Activated CD4-positive, alpha-beta T cell treated with anti-CD3 and anti-CD28 coated beads for 4 hours (primary cell): ENCODE measurements around the gene HEATR5B.
"Not testable (repeated sequence)": the region's sequence is repeated elsewhere in the genome, so short reads cannot be mapped to it uniquely, and the experiment has no call there.

Experiments used
- DNase-seq, 2 donors: peaks; one replicate each; pipeline ENCODE4 v3.0.0-alpha.2; 2020

HEATR5B gene

DNA sequence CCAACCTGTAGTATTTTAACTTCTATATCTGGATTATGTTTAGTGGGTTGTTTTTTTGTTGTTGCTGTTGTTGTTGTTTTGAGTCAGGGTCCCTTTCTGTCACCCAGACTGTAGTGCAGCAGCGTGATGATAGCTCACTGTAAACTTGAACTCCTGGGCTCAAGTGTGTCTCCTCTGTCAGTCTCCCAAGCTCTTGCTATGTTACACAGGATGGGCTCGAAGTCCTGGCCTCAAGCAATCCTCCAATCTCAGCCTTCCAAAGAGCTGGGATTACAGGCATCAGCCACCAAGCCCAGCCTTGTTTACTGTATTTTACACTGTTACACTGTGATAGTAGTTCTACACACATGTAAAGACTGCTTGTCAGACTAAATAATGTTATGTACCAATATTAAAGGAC, 108.1 kb downstream of the HEATR5B start:
- DNase-seq: no peak

DNA sequence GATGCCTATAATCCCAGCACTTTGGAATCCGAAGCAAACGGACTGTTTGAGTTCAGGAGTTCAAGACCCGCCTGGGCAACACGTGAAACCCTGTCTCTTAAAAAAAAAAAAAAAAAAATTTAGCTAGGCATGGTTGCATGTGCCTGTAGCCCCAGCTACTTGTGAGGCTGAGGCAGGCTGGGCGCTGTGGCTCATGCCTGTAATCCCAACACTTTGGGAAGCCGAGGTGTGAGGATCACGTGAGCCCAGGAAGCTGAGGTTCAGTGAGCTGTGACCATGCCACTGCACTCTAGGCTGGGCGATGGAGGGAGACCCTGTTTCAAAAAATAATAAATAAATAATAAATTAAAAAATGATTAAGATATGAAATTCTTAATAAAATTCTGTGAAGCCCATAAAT, 108.9 kb downstream of the HEATR5B start:
- DNase-seq: no peak

DNA sequence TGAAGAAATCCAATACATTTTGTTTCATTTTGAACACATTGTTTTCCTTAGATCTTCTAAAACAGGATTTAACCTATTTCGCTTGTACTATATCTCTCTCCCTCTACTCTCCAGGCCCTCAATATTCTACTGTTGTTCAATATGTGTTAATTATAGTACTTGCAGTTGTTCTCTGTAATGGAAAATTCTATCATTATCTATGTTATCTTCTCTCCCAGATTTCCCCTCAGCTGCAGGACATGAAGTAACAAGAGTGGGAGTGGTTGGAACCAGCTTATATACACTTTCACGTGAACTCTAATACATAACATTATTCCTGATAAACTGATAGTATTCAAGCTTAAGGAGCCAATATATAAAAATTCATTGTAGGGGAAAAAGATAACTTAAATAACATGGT, 110.9 kb downstream of the HEATR5B start:
- no peak for DNase-seq

DNA sequence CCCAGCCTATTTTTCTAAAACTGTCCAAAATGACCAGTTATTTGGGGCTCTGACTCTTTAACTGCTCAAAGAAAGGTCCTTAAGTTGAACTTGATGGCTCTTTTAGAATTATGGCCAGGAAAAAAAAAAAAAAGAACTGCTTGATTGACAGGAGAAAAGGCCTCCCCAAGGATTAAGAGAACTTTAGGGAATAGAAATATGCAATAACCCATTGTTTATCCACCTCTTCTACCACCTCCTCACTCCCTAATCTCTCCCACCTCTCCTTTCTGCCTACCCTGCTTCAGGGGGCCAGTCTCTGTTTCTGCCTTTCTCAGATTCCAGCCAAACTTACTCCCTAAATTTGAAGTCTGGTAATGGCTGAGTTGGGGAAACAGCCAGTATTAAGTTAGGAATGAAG, 112.2 kb downstream of the HEATR5B start:
- no peak for DNase-seq

DNA sequence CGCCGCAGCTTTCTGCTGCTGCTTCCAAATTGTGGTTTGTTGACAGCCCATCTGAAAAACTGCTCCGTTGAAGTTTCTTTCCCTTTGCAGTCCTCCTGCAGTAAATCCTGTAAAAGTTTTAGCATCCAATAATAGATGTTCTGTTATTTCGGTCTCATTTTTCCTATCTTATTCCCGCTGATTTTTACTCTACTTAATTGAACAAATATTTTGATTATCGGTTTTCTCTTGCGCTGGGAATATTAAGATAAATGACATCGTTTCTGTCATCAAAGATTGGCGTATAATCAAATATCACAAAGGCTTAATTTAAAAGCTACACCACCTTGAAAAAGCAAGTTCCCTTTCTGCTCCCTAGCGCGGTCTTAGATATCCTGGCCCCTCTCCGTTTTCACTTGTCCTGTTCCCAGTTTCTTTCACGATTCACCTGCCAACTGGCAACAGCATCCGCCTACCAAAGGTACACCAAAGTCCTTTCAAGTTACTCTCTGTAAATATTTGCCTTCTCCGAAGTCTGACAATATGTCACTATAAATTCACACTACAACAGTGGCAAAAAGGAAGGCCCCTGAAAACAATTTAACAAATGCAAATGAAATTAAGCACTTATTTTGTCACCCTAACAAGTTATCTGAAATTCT, 116.8 kb downstream of the HEATR5B start:
- DNase-seq: no peak

DNA sequence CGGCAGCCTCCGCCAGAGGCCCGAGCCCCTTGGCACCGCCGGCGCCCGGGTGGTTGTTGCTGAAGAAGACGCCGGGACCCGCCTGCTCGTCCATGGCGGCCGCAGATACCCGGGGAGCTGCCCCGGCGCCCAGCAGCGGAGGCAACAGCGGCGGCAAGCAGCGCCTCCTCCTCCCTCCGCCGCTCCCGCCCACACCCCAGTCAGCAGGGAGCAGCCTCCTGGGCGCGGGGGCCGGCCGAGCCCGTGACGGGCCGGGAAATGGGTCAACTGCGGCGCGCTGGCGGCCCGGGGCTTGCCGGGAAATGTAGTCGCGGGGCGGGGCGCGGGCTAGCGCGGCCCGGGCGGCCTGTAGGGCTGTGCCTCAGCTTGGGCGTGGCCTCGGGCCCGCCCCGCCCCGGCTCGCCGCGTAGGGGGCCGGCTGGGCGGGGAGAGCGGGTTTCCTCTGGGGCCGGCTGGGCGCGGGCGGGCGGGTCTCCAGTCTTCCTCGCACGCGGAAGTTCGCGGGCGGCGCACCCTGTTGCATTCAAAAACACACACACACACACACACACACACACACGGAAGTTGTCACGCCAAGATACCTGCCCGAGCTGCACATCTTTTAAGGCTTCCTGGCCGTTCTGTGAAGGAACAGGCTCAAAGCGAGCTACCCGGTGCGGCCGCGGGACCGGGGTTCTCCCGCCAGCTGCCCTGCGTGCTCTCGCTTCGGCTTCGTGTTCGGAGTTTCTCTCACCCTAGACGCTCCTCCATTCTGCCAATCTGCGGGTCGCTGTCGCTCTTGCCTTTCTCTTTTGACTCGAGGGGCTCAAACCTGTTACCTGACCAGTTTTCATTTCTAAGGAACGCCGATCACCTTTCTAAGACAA, 117.6 kb downstream of the HEATR5B start, which contains the start of gene STRN:
TSS of gene STRN (minus strand) at position 167 of the 866 bp plus-strand sequence. CDS start at position 94, 73 bp downstream.
- peak; percentile 97 to 98 for DNase-seq

DNA sequence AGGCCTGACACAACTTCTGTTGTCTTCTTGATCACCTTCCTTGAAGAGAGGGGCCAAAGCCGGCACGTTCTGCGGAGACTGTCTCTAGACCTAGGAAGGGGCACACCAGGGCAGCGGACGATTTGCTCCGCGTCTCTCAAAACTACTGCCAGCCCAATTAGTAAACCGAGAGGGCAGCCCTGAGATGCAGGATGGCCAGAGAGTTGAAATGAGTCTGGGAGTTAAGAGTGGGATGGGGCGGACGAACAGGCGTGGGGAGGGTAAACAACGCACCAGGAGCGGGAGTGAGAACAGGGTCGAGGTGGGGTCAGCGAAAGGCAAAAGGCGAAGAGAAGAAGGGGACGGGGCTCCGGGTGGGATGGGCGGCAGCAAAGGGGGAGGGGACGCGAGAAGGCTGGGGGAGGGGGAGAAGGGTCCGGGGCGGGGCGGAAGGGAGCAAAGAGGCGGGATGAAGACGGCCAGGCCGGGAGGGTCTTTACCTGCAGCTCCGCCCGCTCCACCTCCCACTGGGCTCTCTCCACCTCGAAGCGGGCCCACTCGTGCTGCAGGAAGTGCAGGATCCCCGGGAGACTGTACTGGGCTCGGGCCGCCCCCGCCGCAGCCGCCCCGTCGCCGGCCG, 118.3 kb downstream of the HEATR5B start:
- peak; percentile 3 to 40 for DNase-seq

DNA sequence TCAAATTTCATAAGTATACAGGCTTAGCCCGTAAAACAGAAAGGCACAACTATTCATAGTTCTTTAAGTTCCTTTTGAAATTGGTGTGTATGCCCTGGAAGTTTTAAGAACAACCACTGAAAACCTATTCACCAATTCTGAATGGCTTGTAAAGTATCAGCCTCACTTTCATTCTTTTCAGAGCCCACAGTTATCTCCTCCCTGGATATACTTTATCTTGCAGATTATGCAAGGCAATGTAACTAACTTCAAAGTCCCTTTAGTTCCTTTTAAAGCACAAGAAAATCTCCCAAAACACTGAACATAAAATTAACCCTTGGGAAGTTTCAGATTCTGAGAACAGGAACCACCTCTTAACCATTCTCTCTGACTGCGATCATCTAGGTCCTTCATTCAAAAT, 119.0 kb downstream of the HEATR5B start:
- DNase-seq: no peak

DNA sequence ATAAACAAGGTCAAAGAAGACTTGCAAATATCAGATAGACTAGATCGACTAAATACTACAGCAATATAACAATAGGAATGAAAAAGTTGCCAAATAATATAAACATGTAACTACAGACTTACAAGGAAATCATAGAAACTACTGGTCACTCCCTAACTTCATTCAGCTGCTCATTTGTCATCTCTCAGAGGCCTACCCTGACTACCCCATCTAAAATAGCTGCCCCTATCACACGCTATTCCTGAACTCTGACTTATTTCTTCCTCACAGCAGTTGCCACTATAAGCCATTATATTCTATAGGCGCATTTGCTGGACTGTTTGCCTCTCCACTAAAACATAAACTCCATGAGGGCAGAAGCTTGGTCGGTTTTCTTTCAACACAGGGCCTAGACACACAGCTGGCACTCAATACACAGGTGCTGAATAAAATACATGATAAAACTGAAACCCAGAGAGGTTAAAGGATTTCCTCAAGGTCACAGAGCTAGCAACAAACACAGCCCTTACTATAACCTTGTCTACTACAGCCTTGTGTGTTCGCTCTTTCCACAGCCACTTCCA, 119.6 kb downstream of the HEATR5B start:
- DNase-seq: no peak

DNA sequence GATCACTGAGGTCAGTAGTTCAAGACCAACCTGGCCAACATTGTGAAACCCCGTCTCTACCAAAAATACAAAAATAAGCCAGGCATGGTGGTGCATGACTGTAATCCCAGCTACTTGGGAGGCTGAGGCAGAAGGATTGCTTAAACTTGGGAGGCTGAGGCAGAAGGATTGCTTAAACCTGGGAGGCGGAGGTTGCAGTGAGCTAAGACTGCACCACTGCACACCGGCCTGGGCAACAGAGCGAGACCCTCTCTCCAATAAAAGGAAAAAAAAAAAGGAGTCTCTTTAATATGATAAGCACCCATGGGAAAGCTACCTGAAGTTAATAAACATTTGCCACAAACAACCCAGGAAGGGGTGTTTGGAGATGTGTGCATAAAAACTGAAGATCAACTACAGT, 120.4 kb downstream of the HEATR5B start:
- DNase-seq: no peak

DNA sequence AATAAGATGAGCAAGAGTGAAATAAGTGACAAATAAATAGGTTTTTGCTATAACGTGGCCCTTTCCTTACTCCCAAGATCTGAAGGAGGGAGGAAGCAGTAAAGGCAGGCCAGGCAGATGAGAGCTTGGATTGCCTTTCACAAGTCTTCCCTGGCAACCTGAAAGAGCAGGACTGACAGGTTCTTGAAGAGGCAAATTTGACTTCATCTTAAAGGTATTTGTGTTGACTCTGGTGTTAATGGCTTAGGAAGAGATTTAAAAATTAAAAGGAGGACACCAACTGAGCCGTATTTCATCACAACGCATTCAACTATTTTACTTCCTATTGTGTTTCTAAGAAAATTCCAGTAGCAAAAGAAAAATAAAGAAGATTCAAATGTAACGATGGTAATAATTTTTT, 121.1 kb downstream of the HEATR5B start:
- DNase-seq: no peak

DNA sequence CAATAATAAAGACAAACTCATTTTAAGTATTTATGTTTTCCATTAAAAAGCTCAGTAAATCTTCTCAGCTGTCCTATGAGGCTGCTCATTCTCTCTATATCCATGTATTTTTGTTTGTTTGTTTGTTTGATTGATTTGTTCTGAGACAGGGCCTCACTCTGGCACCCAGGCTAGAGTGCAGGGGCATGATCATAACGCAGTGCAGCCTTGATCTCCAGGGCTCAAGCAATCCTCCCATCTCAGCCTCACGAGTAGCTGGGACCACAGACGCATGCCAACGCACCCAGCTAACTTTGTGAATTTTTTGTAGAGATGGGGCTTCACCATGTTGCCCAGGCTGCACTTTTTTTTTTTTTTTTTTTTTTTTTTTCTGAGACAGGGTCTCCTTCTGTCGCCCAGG, 123.4 kb downstream of the HEATR5B start:
- no peak for DNase-seq

DNA sequence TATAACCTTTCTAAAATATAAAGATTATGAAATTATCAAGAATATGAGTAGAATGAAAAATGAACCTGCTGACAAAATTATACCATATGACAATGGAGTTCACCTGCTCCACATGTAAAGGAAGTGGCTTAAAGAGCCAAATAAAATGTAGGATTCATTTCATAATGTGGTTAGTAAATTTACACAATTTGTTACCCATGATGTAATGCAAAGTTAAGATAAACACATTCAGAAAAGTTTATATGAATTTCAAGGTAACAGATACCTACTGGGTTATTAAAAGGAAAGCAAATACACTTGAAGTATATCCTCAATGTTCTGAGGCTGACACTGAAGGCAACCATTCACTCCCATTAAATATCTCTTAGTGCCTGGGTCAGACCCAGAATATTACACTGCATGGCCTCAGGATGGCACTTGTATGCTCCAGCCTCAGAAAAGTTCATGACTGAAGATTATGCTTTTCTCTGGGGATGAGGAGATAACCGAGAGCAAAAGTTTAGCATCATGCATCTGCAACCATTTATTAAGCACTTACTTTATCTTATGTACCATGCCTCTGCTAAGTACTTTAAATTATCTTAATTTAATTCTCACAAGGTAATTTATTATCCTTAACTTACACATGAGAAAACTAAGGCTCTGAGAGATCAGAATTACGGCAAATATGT, 124.0 kb downstream of the HEATR5B start:
- DNase-seq: no peak

DNA sequence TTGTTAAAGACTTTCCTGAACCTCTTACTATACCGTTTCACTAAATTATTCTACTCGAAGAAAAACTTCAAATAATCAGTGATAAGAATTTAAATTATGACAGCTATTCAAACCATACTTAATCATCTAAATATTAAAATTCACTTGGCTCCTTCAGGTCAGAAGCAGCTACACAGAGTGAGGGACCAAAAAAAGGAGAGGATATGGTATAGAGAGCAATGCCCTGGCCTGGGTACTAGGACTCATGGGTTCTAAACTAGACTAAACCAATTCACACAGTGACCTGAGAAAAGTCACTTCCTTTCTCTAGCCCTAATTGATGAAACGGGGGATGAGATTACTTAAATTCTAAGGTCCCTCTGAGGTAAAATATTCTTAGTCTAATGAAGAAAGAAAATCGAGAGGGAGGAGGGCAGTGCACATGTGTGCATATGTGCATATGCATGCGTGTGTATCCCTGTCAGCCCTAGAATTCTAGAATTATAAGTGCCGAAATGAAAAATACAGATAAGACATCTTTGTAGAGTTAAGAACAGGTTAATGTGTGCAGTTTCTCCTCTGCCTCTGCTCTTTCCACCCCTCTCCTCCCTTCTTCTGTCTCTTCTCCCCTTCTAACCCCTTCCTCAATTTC, 129.1 kb downstream of the HEATR5B start:
- DNase-seq: no peak

DNA sequence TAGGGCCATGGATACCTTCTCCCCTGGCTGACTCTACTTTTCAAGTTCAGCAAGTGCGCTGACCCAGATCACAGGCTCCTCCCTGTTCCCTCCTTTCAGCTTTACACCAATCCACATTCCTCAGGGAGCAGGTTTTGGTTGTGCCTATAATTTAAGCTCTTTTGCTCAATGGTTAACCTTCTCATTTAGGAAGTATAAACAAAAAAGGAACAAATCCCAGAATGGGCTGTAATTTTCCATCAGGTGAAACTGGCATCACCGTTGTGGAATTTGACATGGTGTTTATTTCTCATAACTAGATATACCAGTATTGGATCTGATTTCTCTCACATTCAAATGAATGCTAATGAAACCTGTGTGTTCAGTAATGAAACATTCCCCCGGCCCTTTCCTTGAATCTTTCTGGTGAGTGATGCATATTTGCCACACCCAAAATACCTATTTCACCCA, 131.4 kb downstream of the HEATR5B start:
- DNase-seq: no peak

DNA sequence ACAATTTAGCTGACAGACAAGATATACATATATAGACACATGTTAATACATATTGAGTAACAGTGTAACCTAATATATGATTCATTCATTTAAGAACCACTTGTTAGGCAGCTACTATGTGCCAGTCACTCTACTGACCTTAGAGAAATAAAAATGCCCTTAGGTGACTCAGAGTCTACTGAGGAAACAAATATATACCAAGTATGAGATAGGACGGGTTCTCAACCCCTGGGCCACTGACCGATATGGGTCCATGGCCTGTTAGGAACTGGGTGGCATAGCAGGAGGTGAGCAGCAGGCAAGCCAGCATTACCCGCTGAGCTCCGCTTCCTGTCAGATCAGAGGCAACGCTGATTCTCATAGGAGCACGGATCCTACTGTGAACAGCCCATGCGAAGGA, 132.6 kb downstream of the HEATR5B start:
- no peak for DNase-seq

DNA sequence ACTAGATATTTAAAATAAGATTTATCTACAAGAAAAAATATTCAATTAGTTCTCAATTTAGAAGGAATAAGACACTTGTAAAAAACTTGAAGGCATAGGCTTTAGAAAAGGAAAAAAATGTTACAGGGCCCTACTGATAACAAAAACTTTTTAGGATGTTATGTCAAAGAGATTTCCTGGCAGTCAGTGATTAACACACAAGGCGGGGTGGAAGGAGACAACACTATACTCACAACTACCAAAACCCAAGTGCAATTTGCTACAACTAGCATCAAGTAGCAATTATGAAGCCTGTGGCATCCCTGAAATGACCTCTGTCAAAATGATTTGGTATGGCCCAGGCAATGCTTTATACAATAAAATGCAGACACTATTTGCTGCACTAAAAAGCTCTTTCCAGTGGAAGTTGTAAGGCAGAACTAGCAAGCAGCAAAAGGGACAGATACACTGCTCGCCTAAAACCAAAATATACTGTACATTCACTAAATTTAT, 133.1 kb downstream of the HEATR5B start:
- no peak for DNase-seq

DNA sequence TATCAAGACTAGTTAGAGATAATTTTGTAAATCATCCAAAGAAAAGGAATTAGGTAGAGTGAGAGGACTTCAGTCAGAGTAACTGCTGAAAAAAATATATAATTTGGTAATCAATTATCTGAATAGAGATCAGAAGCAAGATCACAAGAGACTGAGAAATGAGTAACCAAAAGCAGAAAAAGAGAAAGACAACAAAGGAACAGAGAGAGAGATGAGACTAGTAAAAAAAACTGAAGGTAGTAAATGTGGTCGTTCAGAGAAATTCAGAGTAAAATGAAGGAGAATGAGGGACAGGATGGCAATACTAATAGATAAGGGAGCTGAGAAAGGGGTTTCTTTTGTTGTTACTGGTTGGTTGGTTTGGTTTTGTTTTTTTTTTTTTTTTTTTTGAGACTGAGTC, 134.3 kb downstream of the HEATR5B start:
- no peak for DNase-seq

DNA sequence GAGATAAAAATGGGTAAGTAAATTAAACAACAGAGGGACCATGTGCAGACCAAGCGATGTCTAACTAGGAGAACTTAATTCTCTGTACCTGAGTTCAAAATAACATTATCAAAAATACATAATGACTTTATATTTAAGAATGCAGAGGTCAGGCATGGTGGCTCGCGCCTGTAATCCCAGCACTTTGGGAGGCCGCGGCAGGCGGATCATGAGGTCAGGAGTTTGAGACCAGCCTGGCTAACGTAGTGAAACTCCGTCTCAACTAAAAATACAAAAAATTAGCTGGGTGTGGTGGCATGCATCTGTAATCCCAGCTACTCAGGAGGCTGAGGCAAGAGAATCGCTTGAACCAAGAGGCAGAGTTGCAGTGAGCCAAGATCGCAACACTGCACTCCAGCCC, 138.9 kb downstream of the HEATR5B start:
- not testable (repeated sequence) for DNase-seq

DNA sequence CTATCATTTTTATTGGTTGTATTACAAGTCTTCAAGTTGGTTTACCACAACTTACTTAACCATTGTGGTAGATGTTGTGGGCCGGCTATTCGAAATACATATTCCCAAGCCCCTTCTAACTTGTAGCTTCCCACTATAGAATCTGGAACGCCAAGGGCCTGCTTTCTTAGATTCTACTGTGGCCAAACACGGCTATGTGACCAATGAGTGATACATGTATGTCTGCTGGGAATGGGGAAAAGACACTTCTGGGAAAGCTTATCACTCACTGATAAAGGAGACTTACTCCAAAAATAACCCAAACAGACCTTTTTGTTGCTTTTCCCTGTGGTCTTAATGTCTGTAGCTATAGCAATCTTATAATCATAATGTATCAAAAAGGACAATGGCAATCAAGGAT, 142.3 kb downstream of the HEATR5B start:
- no peak for DNase-seq

DNA sequence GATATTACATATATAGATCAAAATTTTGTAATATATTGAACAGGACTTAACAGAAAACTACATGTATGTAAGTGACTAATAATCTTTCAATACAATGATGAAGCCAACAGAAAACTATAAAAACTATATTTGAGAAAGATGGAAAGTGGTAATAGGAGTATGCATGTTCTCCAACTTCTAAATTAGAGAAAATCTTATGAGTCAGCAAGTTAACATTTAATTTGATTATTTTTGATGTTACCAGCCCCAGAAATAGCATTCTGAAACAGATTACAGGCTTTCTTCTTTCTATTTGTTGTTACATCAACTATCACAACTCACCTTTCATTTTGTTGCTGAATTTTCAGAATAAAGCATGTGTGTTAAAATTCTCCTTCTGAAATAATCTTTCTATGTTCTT, 147.6 kb downstream of the HEATR5B start:
- DNase-seq: not testable (repeated sequence)

DNA sequence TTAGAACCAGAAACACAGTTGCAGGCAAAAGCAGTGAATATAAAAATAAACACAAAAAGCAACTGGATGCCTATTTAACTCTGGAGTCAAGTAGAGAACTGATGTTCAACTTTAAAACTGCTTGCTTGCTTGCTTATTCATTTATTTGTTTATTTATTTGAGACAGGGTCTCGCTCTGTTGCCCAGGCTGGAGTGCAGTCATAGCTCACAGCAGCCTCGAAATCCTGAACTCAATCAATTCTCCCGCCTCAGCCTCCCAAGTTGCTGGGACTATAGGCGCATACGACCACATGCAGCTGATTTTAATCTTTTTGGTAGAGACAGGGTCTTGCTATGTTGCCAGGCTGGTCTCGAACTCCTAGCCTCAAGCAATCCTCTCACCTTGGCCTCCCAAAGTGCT, 152.5 kb downstream of the HEATR5B start:
- not testable (repeated sequence) for DNase-seq
